K562 (cell line): ENCODE measurements around the gene DPP3. TPM values are rescaled to one million over a fixed set of nuclear protein-coding genes. Genes with fewer than 3 reads are reported as not detected.
"Not testable (repeated sequence)": the region's sequence is repeated elsewhere in the genome, so short reads cannot be mapped to it uniquely, and the experiment has no call there.

ENCODE experiments used
- ATAC-seq: fragments of 200-7000 bp; cut with Tn5 transposase; 3 replicates; pipeline ENCODE4 v1.9.1; 2020; ENCODE audit warnings: moderate library complexity
- BruUV-seq: library from RNA; stranded (reverse); fragments of 400-500 nt; replicated peaks from 2 replicates; lab custom pipeline; 2021; lab: Mats Ljungman, UMichigan
- CTCF ChIA-PET: fragments of 300-600 bp; formaldehyde crosslinking; extraction: SDS; loops from one replicate; lab custom pipeline; 2021; ENCODE audit warnings: low intra/inter-chr PET ratio; lab: Yijun Ruan, JAX
- POLR2A ChIA-PET: fragments of 300-600, 350-650 bp; sonication (Branson Sonifier 250); formaldehyde crosslinking; extraction: SDS; loops from one replicate; lab custom pipeline; 2021; ENCODE audit warnings: antibody characterized with exemption, inconsistent platforms; lab: Yijun Ruan, JAX
- DNase-seq, 4 experiments: peaks; one replicate each; pipeline versions ENCODE4 v3.0.0 to v3.0.0-alpha.2; 2011 to 2018; ENCODE audit warnings: low spot score in 3 of 4, mixed read lengths in 3 of 4; ENCODE audit errors: extremely low read depth in 1 of 4
- FAIRE-seq: peaks from 2 replicates; lab custom pipeline; 2011; peaks lifted over from hg19 to GRCh38; lab: Jason Lieb, UNC
- H2AFZ ChIP-seq: 2 replicates; pipeline ENCODE4 v1.6.0; 2011; ENCODE audit warnings: low read depth, low read length, control low read depth, inconsistent platforms
- H3K27ac ChIP-seq: fragments of 200-600 bp; 3 replicates; pipeline ENCODE4 v1.8.0; 2011; ENCODE audit warnings: low read depth, mild to moderate bottlenecking, control low read depth, inconsistent platforms, low read length, moderate library complexity, mixed read lengths; ENCODE audit errors: extremely low read depth
- H3K27me3 ChIP-seq, 2 experiments: fragments of 300-600 bp in 1 of 2; 2 replicates in 1 of 2; 3 replicates in 1 of 2; pipeline versions ENCODE4 v1.6.0 to v1.8.0; 2011; ENCODE audit warnings: inconsistent platforms in 2 of 2, low read length in 2 of 2, mild to moderate bottlenecking in 1 of 2, mixed read lengths in 1 of 2, moderate library complexity in 1 of 2; ENCODE audit not compliant: control insufficient read depth in 2 of 2, insufficient read depth in 2 of 2
- H3K36me3 ChIP-seq: fragments of 300-600 bp; 3 replicates; pipeline ENCODE4 v1.8.0; 2011; ENCODE audit warnings: mild to moderate bottlenecking, low read length, inconsistent platforms; ENCODE audit not compliant: control insufficient read depth, insufficient read depth
- H3K4me1 ChIP-seq, 2 experiments: fragments of 200-600 bp in 1 of 2; replicated peaks in 1 of 2; 2 replicates in 1 of 2; 3 replicates in 1 of 2; pipeline versions ENCODE4 v1.5.1 to v1.8.0; 2011; ENCODE audit warnings: inconsistent platforms in 2 of 2, low read length in 2 of 2, mild to moderate bottlenecking in 1 of 2, mixed read lengths in 1 of 2, moderate library complexity in 1 of 2; ENCODE audit not compliant: control insufficient read depth in 2 of 2, insufficient read depth in 2 of 2
- H3K4me2 ChIP-seq: 2 replicates; pipeline ENCODE4 v1.6.1; 2011; ENCODE audit warnings: low read length, control low read depth, inconsistent platforms, mixed read lengths; ENCODE audit not compliant: insufficient read depth
- H3K4me3 ChIP-seq: fragments of 200-600 bp; sonication (generic), shearing (Covaris generic); 2 replicates; pipeline ENCODE4 v1.5.1; 2016; ENCODE audit warnings: control low read depth, inconsistent platforms
- H3K79me2 ChIP-seq: fragments of 200-600 bp; 3 replicates; pipeline ENCODE4 v1.8.0; 2011; ENCODE audit warnings: low read length, inconsistent platforms; ENCODE audit not compliant: control insufficient read depth, insufficient read depth
- H3K9ac ChIP-seq, 2 experiments: 2 replicates each; pipeline versions ENCODE4 v1.6.0 to v1.6.1; 2011; ENCODE audit warnings: low read depth in 2 of 2, low read length in 2 of 2, control low read depth in 1 of 2, inconsistent platforms in 1 of 2, mild to moderate bottlenecking in 1 of 2, mixed read lengths in 1 of 2; ENCODE audit not compliant: insufficient read depth in 1 of 2
- H3K9me1 ChIP-seq: one replicate; pipeline ENCODE4 v1.6.0; 2011; ENCODE audit warnings: inconsistent platforms, mild to moderate bottlenecking, low read length, moderate library complexity; ENCODE audit not compliant: control insufficient read depth, insufficient read depth
- H3K9me3 ChIP-seq: replicated peaks from 2 replicates; pipeline ENCODE4 v1.5.1; 2011; ENCODE audit warnings: low read depth, low read length, inconsistent platforms; ENCODE audit not compliant: control insufficient read depth, insufficient read depth
- H4K20me1 ChIP-seq: replicated peaks from 2 replicates; pipeline ENCODE4 v1.6.1; 2011; ENCODE audit warnings: low read length, inconsistent platforms, mixed read lengths; ENCODE audit not compliant: control insufficient read depth, insufficient read depth
- C11orf30 ChIP-seq: fragments of 450-650 bp; IDR thresholded peaks from 2 replicates; pipeline ENCODE4 v1.6.1; 2016; ENCODE audit warnings: low read depth, mild to moderate bottlenecking
- FOXK2 ChIP-seq, 2 experiments: fragments of 450-650 bp; IDR thresholded peaks in 1 of 2; conservative IDR thresholded peaks in 1 of 2; 2 replicates each; pipeline ENCODE4 v1.6.1; 2016; ENCODE audit warnings: low read depth in 2 of 2, mild to moderate bottlenecking in 1 of 2
- MITF ChIP-seq: IDR thresholded peaks from 2 replicates; pipeline ENCODE4 v1.6.1; 2014; ENCODE audit warnings: antibody characterized with exemption
- NR2C2 ChIP-seq, 2 experiments: fragments of 200-800 bp in 1 of 2; sonication (Bioruptor generic) in 1 of 2; sonication (generic) in 1 of 2; formaldehyde crosslinking in 1 of 2; IDR thresholded peaks; 2 replicates each; pipeline versions ENCODE4 v1.6.1 to v1.8.0; 2016 to 2022; ENCODE audit warnings: mild to moderate bottlenecking in 1 of 2, missing compliant biosample characterization in 1 of 2, missing genetic modification characterization in 1 of 2, missing genetic modification reagents in 1 of 2
- PKNOX1 ChIP-seq: fragments of 450-650 bp; IDR thresholded peaks from 2 replicates; pipeline ENCODE4 v1.6.1; 2016
- RCOR1 ChIP-seq, 2 experiments: IDR thresholded peaks; 2 replicates each; pipeline ENCODE4 v1.6.1; 2012; ENCODE audit warnings: low read depth in 2 of 2, low read length in 2 of 2, borderline replicate concordance in 1 of 2, improper control_type of control experiment in 1 of 2
- TOE1 ChIP-seq, 2 experiments: fragments of 450-650 bp in 1 of 2; sonication (generic) in 1 of 2; formaldehyde crosslinking in 1 of 2; IDR thresholded peaks; 2 replicates each; pipeline versions ENCODE4 v1.7.1 to v1.8.0; 2016 to 2022; ENCODE audit warnings: borderline replicate concordance in 2 of 2, mild to moderate bottlenecking in 2 of 2, antibody characterized with exemption in 1 of 2, inconsistent platforms in 1 of 2, low read depth in 1 of 2, missing genetic modification reagents in 1 of 2, moderate library complexity in 1 of 2
- ZNF512 ChIP-seq: IDR thresholded peaks from 2 replicates; pipeline ENCODE4 v1.6.1; 2016; ENCODE audit warnings: missing genetic modification characterization, missing compliant biosample characterization
- WGBS: fragments of 100-300 bp; shearing (Covaris generic); methylation state at CpG from one replicate; pipeline ENCODE4 v1.1.6; 2016; ENCODE audit warnings: low coverage, mixed read lengths; ENCODE audit not compliant: insufficient coverage; ENCODE audit errors: missing lambda C conversion rate; 5-methylcytosine and 5-hydroxymethylcytosine counted together
- in situ Hi-C: fragments of 300-500 bp; cut with MboI; formaldehyde crosslinking; loops from 4 replicates; pipeline ENCODE4 v1.15.0; 2018; ENCODE audit warnings: inconsistent platforms, mixed read lengths
- intact Hi-C: fragments of 100-400 bp; cut with micrococcal nuclease; formaldehyde crosslinking; loops from 2 replicates; pipeline ENCODE4 v1.14.2; 2022
- polyA plus RNA-seq, 8 experiments: library from polyadenylated mRNA; depleted of rRNA in 4 of 8; stranded (reverse) in 5 of 8; unstranded in 3 of 8; fragments of >200 nt; fragmentation: Nextera tagmentation in 2 of 8; fragmentation: Illumina TruSeq in 1 of 8; extraction: Ambion mirVana in 2 of 8; extraction: Trizol in 1 of 8; gene quantifications; 2 replicates each; pipeline versions ENCODE4 v1.2.1 to v1.2.3, GENCODE V29; 2011 to 2014; ENCODE audit warnings: inconsistent platforms in 1 of 8, missing spikeins in 1 of 8
- total RNA-seq, 7 experiments: library from RNA; depleted of rRNA in 6 of 7; stranded (reverse); fragments of >200 nt in 6 of 7; fragmentation: Illumina TruSeq in 2 of 7; extraction: Trizol in 2 of 7; gene quantifications; 2 replicates each; pipeline versions ENCODE4 v1.2.1 to v1.2.3, GENCODE V29; 2011 to 2021; ENCODE audit warnings: low replicate concordance in 1 of 7

The DPP3 gene
- total and polyA plus RNA-seq, 9 of the 15 experiments (the other 6 are each of a cell fraction or from before 2014, with no cell fraction given): 3.7 to 69.2 (median 43.3) TPM

- H3K9me3 ChIP-seq, H3K9ac ChIP-seq, H3K4me3 ChIP-seq, H3K27ac ChIP-seq, BruUV-seq, intact Hi-C loops, H4K20me1 ChIP-seq, FAIRE-seq, H3K79me2 ChIP-seq, H3K9me1 ChIP-seq, H3K4me1 ChIP-seq, DNase-seq, H3K27me3 ChIP-seq, in situ Hi-C loops, H2AFZ ChIP-seq, ATAC-seq, H3K4me2 ChIP-seq: not testable (repeated sequence)
- POLR2A ChIA-PET: interaction anchor here (0.9 kb wide), 2 partner anchors 10 to 45 kb away, joined by 3 read pairs; no protein-coding TSS in a partner anchor
- CTCF ChIA-PET: interaction anchor here (1.1 to 1.2 kb wide), 2 partner anchors 23 to 247 kb away, joined by 3 to 6 read pairs; partner anchors contain the start of gene RBM4B
- peak; percentile 90 for TF ChIP-seq ZNF512 (tag)
- peaks cover 15% of the 10 kb centered on the region; the same call in 2 of the 3 replicates for H3K36me3 ChIP-seq
Measured at GRCh38 chr11:66431287-66431686, 48.9 kb upstream of the DPP3 start.

- POLR2A ChIA-PET: interaction anchor here (1.0 kb wide), 1 partner anchor 10 kb away, joined by 3 read pairs; no protein-coding TSS in a partner anchor
- WGBS: 28% methylated on average over 8 of the region's 8 CpGs
- TF ChIP-seq C11orf30 (peak; percentile 82), MITF (0 out of 2 replicates have a peak, but pooled peaks have one; percentile 14), NR2C2 (tag; IDR thresholded peaks at IDR 0.05) (peak; percentile 56; the same call in 1 of the 2 replicates), TOE1 (IDR thresholded peaks at IDR 0.05; ENCODE audit: borderline replicate concordance) (0 out of 2 replicates have a peak, but pooled peaks have one; percentile 71), FOXK2 (conservative IDR thresholded peaks at IDR 0.05 in 1 of 2, IDR thresholded peaks at IDR 0.05 in 1 of 2; ENCODE audit: low read depth in 2 of 2) (peak in 1 of 2 experiments; percentile 34; a peak in 1 of 4 replicates), PKNOX1 (peak; percentile 37; the same call in 1 of the 2 replicates), RCOR1 (IDR thresholded peaks at IDR 0.05; ENCODE audit: borderline replicate concordance in 1 of 2, low read depth in 2 of 2, low read length in 2 of 2) (peak in 1 of 2 experiments; percentile 84; a peak in 2 of 4 replicates)
- TF ChIP-seq NR2C2 (CRISPR knock-in tag; IDR thresholded peaks at IDR 0.05); TOE1 (CRISPR knock-in tag; IDR thresholded peaks at IDR 0.05; ENCODE audit: borderline replicate concordance, low read depth): not testable (repeated sequence)
Measured at GRCh38 chr11:66431871-66432329, 48.3 kb upstream of the DPP3 start.

More at GRCh38 chr11:66431871-66432329, 48.3 kb upstream of the DPP3 start:
- H3K79me2 ChIP-seq, H3K9me3 ChIP-seq, H3K9me1 ChIP-seq, in situ Hi-C loops, H2AFZ ChIP-seq, H4K20me1 ChIP-seq, BruUV-seq, H3K4me2 ChIP-seq, H3K27me3 ChIP-seq, H3K4me3 ChIP-seq, FAIRE-seq, H3K4me1 ChIP-seq, H3K27ac ChIP-seq, intact Hi-C loops: not testable (repeated sequence)
- H3K36me3 ChIP-seq: peaks cover 21% of the 10 kb centered on the region
- H3K9ac ChIP-seq: peak overlapping the region in 1 of 2 experiments; percentile 19; a peak in 1 of 4 replicates
- DNase-seq (peak in 1 of 4 experiments; percentile 45), ATAC-seq (peak; percentile 65)
- CTCF ChIA-PET: interaction anchor here (0.7 to 1.2 kb wide), 3 partner anchors 24 to 455 kb away, joined by 3 to 6 read pairs (median 4); partner anchors contain the start of gene RBM4B
